Neural progenitor cell (in vitro differentiated cells): ENCODE data around the gene TCF25.

ENCODE experiments used
- EZH2phosphoT487 ChIP-seq: fragments of 200-600 bp; sonication (generic); IDR thresholded peaks from 2 replicates; pipeline ENCODE4 v1.6.1; 2017; ENCODE audit warnings: antibody characterized with exemption
- TF ChIP-seq, protein P1 (sequence below): fragments of 200-600 bp; sonication (generic); IDR thresholded peaks from 2 replicates; pipeline ENCODE4 v1.5.1; 2017; ENCODE audit warnings: antibody characterized with exemption, mild to moderate bottlenecking

DNA sequence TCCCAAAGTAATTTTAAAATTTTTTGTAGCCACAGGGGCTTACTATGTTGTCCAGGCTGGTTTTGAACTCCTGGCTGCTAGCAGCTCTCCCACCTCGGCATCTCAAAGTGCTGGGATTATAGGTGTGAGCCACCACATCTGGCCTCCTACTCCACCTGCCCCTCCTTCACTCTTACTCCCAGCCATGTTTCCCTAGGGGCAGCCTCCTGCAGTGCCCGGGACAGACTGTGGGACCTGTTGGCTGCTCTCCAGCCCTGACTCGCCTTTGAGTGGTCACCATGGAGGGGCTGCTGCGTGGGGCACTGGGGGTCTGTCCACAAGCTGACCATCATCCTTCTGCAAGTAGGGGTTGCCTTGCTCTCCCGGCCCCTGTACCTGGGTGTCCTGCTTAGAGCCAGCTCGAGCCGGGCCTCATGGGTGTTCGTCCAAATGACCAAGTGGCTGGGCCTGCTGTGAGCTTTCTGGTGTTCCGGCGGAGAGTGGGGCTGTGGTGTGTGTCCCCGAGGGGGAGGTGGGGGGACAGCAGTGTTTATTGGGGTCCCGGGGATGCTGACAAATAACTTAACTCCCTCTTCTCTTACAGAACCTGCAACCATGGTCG is 28.6 kb upstream of the TCF25 start:
- TF ChIP-seq, protein P1, sequence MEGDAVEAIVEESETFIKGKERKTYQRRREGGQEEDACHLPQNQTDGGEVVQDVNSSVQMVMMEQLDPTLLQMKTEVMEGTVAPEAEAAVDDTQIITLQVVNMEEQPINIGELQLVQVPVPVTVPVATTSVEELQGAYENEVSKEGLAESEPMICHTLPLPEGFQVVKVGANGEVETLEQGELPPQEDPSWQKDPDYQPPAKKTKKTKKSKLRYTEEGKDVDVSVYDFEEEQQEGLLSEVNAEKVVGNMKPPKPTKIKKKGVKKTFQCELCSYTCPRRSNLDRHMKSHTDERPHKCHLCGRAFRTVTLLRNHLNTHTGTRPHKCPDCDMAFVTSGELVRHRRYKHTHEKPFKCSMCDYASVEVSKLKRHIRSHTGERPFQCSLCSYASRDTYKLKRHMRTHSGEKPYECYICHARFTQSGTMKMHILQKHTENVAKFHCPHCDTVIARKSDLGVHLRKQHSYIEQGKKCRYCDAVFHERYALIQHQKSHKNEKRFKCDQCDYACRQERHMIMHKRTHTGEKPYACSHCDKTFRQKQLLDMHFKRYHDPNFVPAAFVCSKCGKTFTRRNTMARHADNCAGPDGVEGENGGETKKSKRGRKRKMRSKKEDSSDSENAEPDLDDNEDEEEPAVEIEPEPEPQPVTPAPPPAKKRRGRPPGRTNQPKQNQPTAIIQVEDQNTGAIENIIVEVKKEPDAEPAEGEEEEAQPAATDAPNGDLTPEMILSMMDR = no peak
- TF ChIP-seq EZH2phosphoT487 = no peak
